MM.1S (cell line): ENCODE measurements around the gene FUOM.

Experiments used
- DNase-seq: peaks from one replicate; pipeline ENCODE4 v3.0.0-alpha.2; 2015
- H2AFZ ChIP-seq: fragments of 300-600 bp; sonication (generic); 2 replicates; pipeline ENCODE4 v1.6.0; 2016; ENCODE audit warnings: antibody characterized with exemption, low read length
- H3F3A ChIP-seq: fragments of 300-600 bp; sonication (generic); 2 replicates; pipeline ENCODE4 v1.6.1; 2016; ENCODE audit warnings: mild to moderate bottlenecking, antibody characterized with exemption, low read length, moderate library complexity, mixed read lengths; ENCODE audit not compliant: insufficient read depth
- H3K27ac ChIP-seq: fragments of 300-600 bp; sonication (generic); 2 replicates; pipeline ENCODE4 v1.5.1; 2016; ENCODE audit warnings: mild to moderate bottlenecking, low read length
- H3K27me3 ChIP-seq: fragments of 300-600 bp; sonication (generic); replicated peaks from 2 replicates; pipeline ENCODE4 v1.6.0; 2016; ENCODE audit warnings: low read length; ENCODE audit not compliant: insufficient read depth
- H3K36me3 ChIP-seq: fragments of 300-600 bp; sonication (generic); replicated peaks from 2 replicates; pipeline ENCODE4 v1.6.1; 2016; ENCODE audit warnings: mild to moderate bottlenecking, low read length, mixed read lengths; ENCODE audit not compliant: insufficient read depth
- H3K4me1 ChIP-seq: fragments of 300-600 bp; sonication (generic); 2 replicates; pipeline ENCODE4 v1.6.1; 2016; ENCODE audit warnings: low read length, mixed read lengths
- H3K4me2 ChIP-seq: fragments of 300-600 bp; sonication (generic); 2 replicates; pipeline ENCODE4 v1.6.0; 2016; ENCODE audit warnings: low read depth, low read length
- H3K4me3 ChIP-seq: fragments of 300-600 bp; sonication (generic); 2 replicates; pipeline ENCODE4 v1.5.1; 2016; ENCODE audit warnings: low read length, mixed read lengths
- H3K79me2 ChIP-seq: fragments of 300-600 bp; sonication (generic); 2 replicates; pipeline ENCODE4 v1.6.1; 2016; ENCODE audit warnings: mixed run types, low read length, mixed read lengths
- H3K9ac ChIP-seq: fragments of 300-600 bp; sonication (generic); 2 replicates; pipeline ENCODE4 v1.6.1; 2016; ENCODE audit warnings: low read length, mixed read lengths
- H3K9me2 ChIP-seq: fragments of 300-600 bp; sonication (generic); replicated peaks from 2 replicates; pipeline ENCODE4 v1.6.1; 2016; ENCODE audit warnings: mild to moderate bottlenecking, low read length, mixed read lengths; ENCODE audit not compliant: insufficient read depth
- H3K9me3 ChIP-seq: fragments of 300-600 bp; sonication (generic); replicated peaks from 2 replicates; pipeline ENCODE4 v1.6.1; 2016; ENCODE audit warnings: mild to moderate bottlenecking, low read length, mixed read lengths; ENCODE audit not compliant: insufficient read depth
- H4K20me1 ChIP-seq: fragments of 300-600 bp; sonication (generic); 2 replicates; pipeline ENCODE4 v1.6.1; 2016; ENCODE audit warnings: mild to moderate bottlenecking, low read length, moderate library complexity, mixed read lengths; ENCODE audit not compliant: insufficient read depth
- EZH2 ChIP-seq: fragments of 300-600 bp; sonication (generic); optimal IDR thresholded peaks from 2 replicates; pipeline ENCODE3; 2017; ENCODE audit warnings: low read depth, mild to moderate bottlenecking, antibody characterized with exemption, low read length, mixed read lengths
- EZH2phosphoT487 ChIP-seq: fragments of 300-600 bp; sonication (generic); IDR thresholded peaks from 2 replicates; pipeline ENCODE4 v1.6.1; 2018; ENCODE audit warnings: antibody characterized with exemption, low read length
- TF ChIP-seq, protein P1 (sequence below): fragments of 300-600 bp; sonication (generic); IDR thresholded peaks from 2 replicates; pipeline ENCODE4 v1.5.1; 2016; ENCODE audit warnings: antibody characterized with exemption, low read length, mixed read lengths

FUOM gene

GRCh38 chr10:133361773-133362441, 4.1 kb upstream of the FUOM start:
- H3K9ac ChIP-seq = no peak overlapping the region
- TF ChIP-seq, protein P1, sequence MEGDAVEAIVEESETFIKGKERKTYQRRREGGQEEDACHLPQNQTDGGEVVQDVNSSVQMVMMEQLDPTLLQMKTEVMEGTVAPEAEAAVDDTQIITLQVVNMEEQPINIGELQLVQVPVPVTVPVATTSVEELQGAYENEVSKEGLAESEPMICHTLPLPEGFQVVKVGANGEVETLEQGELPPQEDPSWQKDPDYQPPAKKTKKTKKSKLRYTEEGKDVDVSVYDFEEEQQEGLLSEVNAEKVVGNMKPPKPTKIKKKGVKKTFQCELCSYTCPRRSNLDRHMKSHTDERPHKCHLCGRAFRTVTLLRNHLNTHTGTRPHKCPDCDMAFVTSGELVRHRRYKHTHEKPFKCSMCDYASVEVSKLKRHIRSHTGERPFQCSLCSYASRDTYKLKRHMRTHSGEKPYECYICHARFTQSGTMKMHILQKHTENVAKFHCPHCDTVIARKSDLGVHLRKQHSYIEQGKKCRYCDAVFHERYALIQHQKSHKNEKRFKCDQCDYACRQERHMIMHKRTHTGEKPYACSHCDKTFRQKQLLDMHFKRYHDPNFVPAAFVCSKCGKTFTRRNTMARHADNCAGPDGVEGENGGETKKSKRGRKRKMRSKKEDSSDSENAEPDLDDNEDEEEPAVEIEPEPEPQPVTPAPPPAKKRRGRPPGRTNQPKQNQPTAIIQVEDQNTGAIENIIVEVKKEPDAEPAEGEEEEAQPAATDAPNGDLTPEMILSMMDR = no peak
- TF ChIP-seq EZH2phosphoT487 (no peak), EZH2 (no peak)
- H3K79me2 ChIP-seq = no peaks in the 10 kb centered on the region
- H3K27me3 ChIP-seq = peaks cover 4% of the 10 kb centered on the region; the same call in 1 of the 2 replicates
- no peaks in the 10 kb centered on the region for H3K36me3 ChIP-seq
- H3K9me3 ChIP-seq = no peaks in the 10 kb centered on the region
- H4K20me1 ChIP-seq = no peaks in the 10 kb centered on the region
- no peak overlapping the region for H3K4me3 ChIP-seq
- no peaks in the 10 kb centered on the region for H3K4me1 ChIP-seq
- H3K27ac ChIP-seq = no peak overlapping the region
- no peaks in the 10 kb centered on the region for H3K9me2 ChIP-seq
- DNase-seq = no peak
- no peaks in the 10 kb centered on the region for H3F3A ChIP-seq
- H3K4me2 ChIP-seq = no peak overlapping the region
- H2AFZ ChIP-seq = no peak overlapping the region

DNA sequence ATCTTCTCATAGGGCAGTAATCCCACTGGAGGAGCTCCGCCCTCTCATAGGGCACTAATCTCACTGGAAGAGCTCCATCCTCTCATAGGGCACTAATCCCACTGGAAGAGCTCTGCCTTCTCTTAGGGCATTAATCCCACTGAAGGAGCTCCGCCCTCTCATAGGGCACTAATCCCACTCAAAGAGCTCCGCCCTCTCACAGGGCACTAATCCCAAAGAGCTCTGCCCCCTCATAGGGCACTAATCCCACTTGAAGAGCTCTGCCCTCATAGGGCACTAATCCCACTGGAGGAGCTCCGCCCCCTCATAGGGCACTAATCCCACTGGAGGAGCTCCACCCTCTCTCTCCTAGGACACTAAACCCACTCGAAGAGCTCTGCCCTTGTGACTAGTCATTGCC, 3.4 kb upstream of the FUOM start:
- DNase-seq = no peak
- H3K9me2 ChIP-seq = no peaks in the 10 kb centered on the region
- H3K9me3 ChIP-seq = no peaks in the 10 kb centered on the region
- no peak overlapping the region for H3K4me3 ChIP-seq
- H3K79me2 ChIP-seq = no peaks in the 10 kb centered on the region
- no peaks in the 10 kb centered on the region for H4K20me1 ChIP-seq
- no peaks in the 10 kb centered on the region for H3K4me1 ChIP-seq
- H2AFZ ChIP-seq = no peak overlapping the region
- no peaks in the 10 kb centered on the region for H3F3A ChIP-seq
- no peaks in the 10 kb centered on the region for H3K36me3 ChIP-seq
- no peak overlapping the region for H3K9ac ChIP-seq
- H3K27ac ChIP-seq = no peak overlapping the region
- no peak overlapping the region for H3K4me2 ChIP-seq
- peaks cover 10% of the 10 kb centered on the region; the same call in 1 of the 2 replicates for H3K27me3 ChIP-seq
- TF ChIP-seq EZH2phosphoT487 (no peak), EZH2 (no peak)
- TF ChIP-seq, protein P1 = no peak

GRCh38 chr10:133359972-133360610, 2.3 kb upstream of the FUOM start:
- Histone ChIP-seq H3K36me3 (no peaks in the 10 kb centered on the region), H3K4me2 (no peak overlapping the region), H3K4me1 (no peaks in the 10 kb centered on the region), H3K9me2 (no peaks in the 10 kb centered on the region), H3K9me3 (no peaks in the 10 kb centered on the region), H3K9ac (no peak overlapping the region), H3K27me3 (peaks cover 10% of the 10 kb centered on the region; the same call in 1 of the 2 replicates), H3K4me3 (no peak overlapping the region), H3K27ac (no peak overlapping the region), H4K20me1 (no peaks in the 10 kb centered on the region), H3F3A (no peaks in the 10 kb centered on the region), H3K79me2 (no peaks in the 10 kb centered on the region), H2AFZ (no peak overlapping the region)
- no peak for TF ChIP-seq EZH2
- no peak for TF ChIP-seq EZH2phosphoT487
- TF ChIP-seq, protein P1 = no peak
- DNase-seq = no peak
